IMR-90 (cell line): ENCODE results near the gene CNPY1. TPM values are rescaled to one million over a fixed set of nuclear protein-coding genes. Genes with fewer than 3 reads are reported as not detected.

ENCODE experiments used
- ATAC-seq: fragments of 200-7000 bp; cut with Tn5 transposase; 2 replicates; pipeline ENCODE4 v1.9.1; 2020; ENCODE audit warnings: low read depth, mild to moderate bottlenecking, moderate library complexity
- BruUV-seq: library from RNA; stranded (reverse); fragments of 400-500 nt; replicated peaks from 2 replicates; lab custom pipeline; 2021; lab: Mats Ljungman, UMichigan
- CTCF ChIA-PET: fragments of 300-600 bp; formaldehyde crosslinking; extraction: SDS; loops from one replicate; lab custom pipeline; 2021; ENCODE audit warnings: antibody characterized with exemption; lab: Yijun Ruan, JAX
- POLR2A ChIA-PET: fragments of 300-600 bp; sonication (Branson Sonifier 250); formaldehyde crosslinking; loops from one replicate; lab custom pipeline; 2022; ENCODE audit warnings: antibody characterized with exemption; ENCODE audit not compliant: unreplicated experiment; lab: Charles Lee
- DNase-seq: peaks from one replicate; pipeline ENCODE4 v3.0.0; 2013
- H2AFZ ChIP-seq: replicated peaks from 2 replicates; pipeline ENCODE3; 2013; ENCODE audit warnings: low read length, mild to moderate bottlenecking; ENCODE audit not compliant: poor library complexity
- H2AK5ac ChIP-seq: 2 replicates; pipeline ENCODE4 v1.6.1; 2013; ENCODE audit warnings: low read depth, low read length, inconsistent platforms
- H2AK9ac ChIP-seq: replicated peaks from 2 replicates; pipeline ENCODE3; 2013; ENCODE audit warnings: mild to moderate bottlenecking, low read depth, low read length, moderate library complexity; ENCODE audit not compliant: poor library complexity
- H2BK120ac ChIP-seq: 2 replicates; pipeline ENCODE4 v1.6.1; 2013; ENCODE audit warnings: low read depth, low read length, inconsistent platforms
- H2BK15ac ChIP-seq: 3 replicates; pipeline ENCODE4 v1.6.1; 2013; ENCODE audit warnings: low read depth, low read length, inconsistent platforms
- H2BK20ac ChIP-seq: 2 replicates; pipeline ENCODE4 v1.6.1; 2013; ENCODE audit warnings: low read depth, mild to moderate bottlenecking, inconsistent platforms, low read length, moderate library complexity
- H2BK5ac ChIP-seq: 2 replicates; pipeline ENCODE4 v1.6.1; 2013; ENCODE audit warnings: mild to moderate bottlenecking, low read depth, low read length, inconsistent platforms; ENCODE audit not compliant: poor library complexity, severe bottlenecking
- H3K14ac ChIP-seq: replicated peaks from 2 replicates; pipeline ENCODE4 v1.6.1; 2013; ENCODE audit warnings: low read depth, low read length, inconsistent platforms
- H3K18ac ChIP-seq: 2 replicates; pipeline ENCODE4 v1.6.1; 2013; ENCODE audit warnings: low read depth, low read length, control low read depth
- H3K23ac ChIP-seq: 2 replicates; pipeline ENCODE4 v1.6.1; 2013; ENCODE audit warnings: low read depth, low read length, inconsistent platforms
- H3K27ac ChIP-seq: 2 replicates; pipeline ENCODE4 v1.5.1; 2013; ENCODE audit warnings: mild to moderate bottlenecking, control low read depth, low read length; ENCODE audit not compliant: insufficient read depth
- H3K27me3 ChIP-seq: 2 replicates; pipeline ENCODE4 v1.6.1; 2013; ENCODE audit warnings: low read length; ENCODE audit not compliant: control insufficient read depth, insufficient read depth
- H3K36me3 ChIP-seq: 2 replicates; pipeline ENCODE4 v1.6.1; 2013; ENCODE audit warnings: low read length, mixed read lengths; ENCODE audit not compliant: control insufficient read depth, insufficient read depth
- H3K4ac ChIP-seq: 2 replicates; pipeline ENCODE4 v1.6.1; 2013; ENCODE audit warnings: low read depth, low read length, inconsistent platforms
- H3K4me1 ChIP-seq: 2 replicates; pipeline ENCODE4 v1.6.1; 2013; ENCODE audit warnings: low read length, mixed read lengths; ENCODE audit not compliant: control insufficient read depth, insufficient read depth
- H3K4me2 ChIP-seq: 2 replicates; pipeline ENCODE4 v1.6.1; 2013; ENCODE audit warnings: low read depth, mild to moderate bottlenecking, control low read depth, low read length, moderate library complexity
- H3K4me3 ChIP-seq: 2 replicates; pipeline ENCODE4 v1.5.1; 2013; ENCODE audit warnings: low read depth, mild to moderate bottlenecking, control low read depth, low read length, moderate library complexity; ENCODE audit not compliant: insufficient read depth
- H3K56ac ChIP-seq: 2 replicates; pipeline ENCODE4 v1.6.1; 2013; ENCODE audit warnings: low read length, inconsistent platforms; ENCODE audit not compliant: insufficient read depth; ENCODE audit errors: extremely low read depth
- H3K79me1 ChIP-seq, 2 experiments: 2 replicates each; pipeline ENCODE4 v1.6.1; 2013; ENCODE audit warnings: low read length in 2 of 2, inconsistent platforms in 1 of 2, low read depth in 1 of 2
- H3K9ac ChIP-seq: 2 replicates; pipeline ENCODE4 v1.6.1; 2013; ENCODE audit warnings: low read depth, low read length, control low read depth
- H3K9me1 ChIP-seq: 2 replicates; pipeline ENCODE4 v1.6.1; 2013; ENCODE audit warnings: low read length, inconsistent platforms; ENCODE audit not compliant: insufficient read depth
- H3K9me3 ChIP-seq: 2 replicates; pipeline ENCODE4 v1.6.1; 2013; ENCODE audit warnings: low read length; ENCODE audit not compliant: control insufficient read depth, insufficient read depth
- H4K20me1 ChIP-seq: 2 replicates; pipeline ENCODE4 v1.6.1; 2013; ENCODE audit warnings: low read length, inconsistent platforms; ENCODE audit not compliant: insufficient read depth
- H4K5ac ChIP-seq: 2 replicates; pipeline ENCODE4 v1.6.1; 2013; ENCODE audit warnings: mild to moderate bottlenecking, low read depth, low read length, control low read depth
- H4K8ac ChIP-seq, 2 experiments: 2 replicates each; pipeline ENCODE4 v1.6.1; 2013; ENCODE audit warnings: low read depth in 2 of 2, low read length in 2 of 2, control low read depth in 1 of 2, inconsistent platforms in 1 of 2
- H4K91ac ChIP-seq: 2 replicates; pipeline ENCODE4 v1.6.1; 2013; ENCODE audit warnings: low read depth, low read length, inconsistent platforms; ENCODE audit not compliant: insufficient read depth
- MAFK ChIP-seq: IDR thresholded peaks from 2 replicates; pipeline ENCODE4 v1.6.1; 2012; ENCODE audit warnings: low read depth, low read length, improper control_type of control experiment
- MXI1 ChIP-seq: IDR thresholded peaks from 2 replicates; pipeline ENCODE4 v1.6.1; 2012; ENCODE audit warnings: low read depth, mild to moderate bottlenecking, low read length, moderate library complexity, borderline replicate concordance
- POLR2A ChIP-seq: IDR thresholded peaks from 2 replicates; pipeline ENCODE4 v1.6.1; 2012; ENCODE audit warnings: mild to moderate bottlenecking, low read depth, low read length
- RCOR1 ChIP-seq: IDR thresholded peaks from 2 replicates; pipeline ENCODE4 v1.6.1; 2012; ENCODE audit warnings: mild to moderate bottlenecking, low read length, improper control_type of control experiment; ENCODE audit not compliant: insufficient replicate concordance
- USF2 ChIP-seq: fragments of 150-350 bp; IDR thresholded peaks from 2 replicates; pipeline ENCODE4 v1.6.1; 2017; ENCODE audit warnings: mild to moderate bottlenecking, antibody characterized with exemption, low read length, low read depth
- WGBS, 2 experiments: methylation state at CpG; one replicate each; pipeline versions ENCODE4 v1.1.5 to v1.1.7; 2013; ENCODE audit warnings: missing lambda C conversion rate in 2 of 2; ENCODE audit not compliant: insufficient read length in 1 of 2; ENCODE audit errors: extremely low coverage in 2 of 2; 5-methylcytosine and 5-hydroxymethylcytosine counted together
- dilution Hi-C: fragments of 300-500 bp; cut with HindIII; formaldehyde crosslinking; loops from one replicate; pipeline ENCODE4 v1.14.3; 2018; ENCODE audit warnings: low sequenced_read_pairs; ENCODE audit not compliant: unreplicated experiment
- in situ Hi-C: fragments of 300-500 bp; cut with MboI; formaldehyde crosslinking; loops from 3 replicates; pipeline ENCODE4 v1.14.3; 2019; ENCODE audit warnings: low sequenced_read_pairs, inconsistent platforms, mixed read lengths
- intact Hi-C: fragments of 100-400 bp; cut with micrococcal nuclease; formaldehyde crosslinking; loops from 2 replicates; pipeline ENCODE4 v1.10.0; 2022
- polyA plus RNA-seq, 3 experiments: library from polyadenylated mRNA; depleted of rRNA; stranded (reverse); fragments of >200 nt; gene quantifications; 2 replicates each; pipeline ENCODE4 v1.2.3, GENCODE V29; 2012; ENCODE audit warnings: low replicate concordance in 1 of 3
- total RNA-seq: library from RNA; depleted of rRNA; stranded (reverse); fragments of >200 nt; gene quantifications from 2 replicates; pipeline ENCODE4 v1.2.3, GENCODE V29; 2012

The CNPY1 gene
- total and polyA plus RNA-seq, 2 of the 4 experiments (the other 2 are of a cell fraction) = not detected

GRCh38 chr7:155484483-155485399, 61.6 kb downstream of the CNPY1 start:
- Histone ChIP-seq H3K79me1 (no peaks in the 10 kb centered on the region), H3K56ac (no peak overlapping the region), H3K27ac (no peak overlapping the region), H3K36me3 (no peaks in the 10 kb centered on the region), H3K23ac (no peak overlapping the region), H3K4me2 (no peak overlapping the region), H2AFZ (no peak overlapping the region), H2BK15ac (no peak overlapping the region), H2BK20ac (no peak overlapping the region), H3K4me3 (no peak overlapping the region), H3K18ac (no peak overlapping the region), H3K4ac (no peak overlapping the region), H3K4me1 (no peaks in the 10 kb centered on the region), H3K9ac (no peak overlapping the region), H4K8ac (no peak overlapping the region), H2AK5ac (no peak overlapping the region), H3K14ac (no peak overlapping the region), H3K9me3 (0 out of 2 replicates have a peak, but pooled peaks cover 5% of the 10 kb centered on the region), H4K91ac (no peak overlapping the region), H2BK120ac (no peak overlapping the region), H4K20me1 (no peaks in the 10 kb centered on the region), H2BK5ac (no peak overlapping the region), H2AK9ac (no peak overlapping the region), H3K27me3 (peaks cover 3% of the 10 kb centered on the region), H4K5ac (no peak overlapping the region), H3K9me1 (no peaks in the 10 kb centered on the region)
- intact Hi-C loops = no loop called here
- ChIA-PET POLR2A (no interaction called here), CTCF (no interaction called here)
- in situ Hi-C loops = no loop called here
- BruUV-seq = no TSS peak
- 81% methylated on average over 6 of the region's 23 CpGs; no CpG with 5 or more reads in 1 of the 2 experiments for WGBS, 2 experiments
- ATAC-seq (no peak), DNase-seq (no peak)
- dilution Hi-C loops = no loop called here
- no peak for TF ChIP-seq MXI1
- no peak for TF ChIP-seq POLR2A
- no peak for TF ChIP-seq USF2
- no peak for TF ChIP-seq RCOR1
- TF ChIP-seq MAFK = no peak
